Left renal pelvis (tissue), 4 donors: ENCODE measurements around the gene TDP2. TPM values are rescaled to one million over a fixed set of nuclear protein-coding genes. Genes with fewer than 3 reads are reported as not detected.
"Not testable (repeated sequence)": the region's sequence is repeated elsewhere in the genome, so short reads cannot be mapped to it uniquely, and the experiment has no call there.

Experiments used
- DNase-seq, 4 donors: peaks; one replicate each; pipeline ENCODE4 v3.0.0-alpha.2; 2013; ENCODE audit warnings: low read depth in 4 of 4, low spot score in 3 of 4
- polyA plus RNA-seq, 4 donors: library from polyadenylated mRNA; unstranded; fragments of 120-200 nt; gene quantifications; one replicate each; pipeline ENCODE4 v1.2.1, GENCODE V29; 2013; ENCODE audit not compliant: insufficient read length in 4 of 4

Gene TDP2
- polyA plus RNA-seq, 4 donors: 39.7 to 71.5 (median 63.1) TPM

DNA sequence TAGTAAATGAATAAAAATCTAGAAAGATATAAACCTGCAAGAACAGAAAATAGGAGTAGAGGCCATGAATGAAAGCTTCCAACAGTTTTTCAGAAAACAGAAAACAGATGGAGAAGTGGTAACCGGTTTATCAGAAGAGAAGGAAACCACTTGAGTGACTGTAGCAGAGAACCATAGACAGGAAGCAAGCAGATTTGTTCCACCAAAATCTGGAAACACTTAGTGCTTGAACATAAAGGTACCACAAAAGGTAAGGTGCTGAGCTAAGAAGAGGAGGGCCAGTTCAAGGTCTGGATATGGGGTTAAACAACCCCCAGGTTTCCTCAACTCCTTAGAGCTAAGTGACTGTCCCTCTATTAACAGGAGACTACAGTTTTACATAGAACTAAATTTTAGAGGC lies 11.5 kb downstream of the TDP2 start:
- no peak for DNase-seq

GRCh38 chr6:24650365-24650764 lies 16.3 kb downstream of the TDP2 start:
- no peak for DNase-seq

DNA sequence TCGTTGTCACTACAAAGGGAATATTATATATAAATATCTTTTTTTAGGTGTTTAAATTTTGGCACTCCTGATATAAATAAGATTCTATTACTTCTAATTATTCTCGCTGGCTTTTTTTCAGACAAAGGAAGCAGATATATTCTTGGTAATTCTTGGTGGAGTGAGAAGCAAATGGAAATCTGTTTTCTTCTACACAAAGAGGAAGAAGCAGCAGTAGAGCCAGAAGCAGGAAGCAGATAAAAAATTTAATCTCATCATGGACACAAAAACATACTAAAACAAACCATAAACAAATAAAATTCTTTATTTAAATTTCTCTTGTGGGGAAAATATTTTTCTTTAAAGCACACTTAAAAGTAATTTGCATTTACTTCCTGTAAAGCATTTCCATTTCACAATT lies 17.0 kb downstream of the TDP2 start:
- no peak for DNase-seq

DNA sequence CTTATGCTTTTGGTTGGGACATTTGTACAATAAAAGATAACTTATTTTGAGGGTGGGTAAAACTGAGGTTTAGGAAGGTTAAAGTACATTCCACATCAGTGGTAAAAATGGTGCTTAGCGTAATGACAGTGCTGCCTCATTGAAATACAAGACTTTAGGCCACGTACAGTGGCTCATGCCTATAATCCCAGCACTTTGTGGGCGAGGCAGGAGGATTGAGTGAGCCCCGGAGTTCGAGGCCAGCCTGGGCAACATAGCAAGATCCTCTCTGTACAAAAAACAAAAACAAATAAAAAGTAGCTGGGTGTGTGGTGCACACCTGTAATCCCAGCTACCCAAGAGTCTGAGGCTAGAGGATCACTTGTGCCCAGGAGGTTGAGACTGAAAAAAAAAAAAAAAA lies 18.4 kb downstream of the TDP2 start:
- DNase-seq: no peak

- no peak for DNase-seq
Measured at GRCh38 chr6:24646771-24647170, 19.9 kb downstream of the TDP2 start.

GRCh38 chr6:24644377-24644776 lies 22.3 kb downstream of the TDP2 start:
- DNase-seq: no peak

DNA sequence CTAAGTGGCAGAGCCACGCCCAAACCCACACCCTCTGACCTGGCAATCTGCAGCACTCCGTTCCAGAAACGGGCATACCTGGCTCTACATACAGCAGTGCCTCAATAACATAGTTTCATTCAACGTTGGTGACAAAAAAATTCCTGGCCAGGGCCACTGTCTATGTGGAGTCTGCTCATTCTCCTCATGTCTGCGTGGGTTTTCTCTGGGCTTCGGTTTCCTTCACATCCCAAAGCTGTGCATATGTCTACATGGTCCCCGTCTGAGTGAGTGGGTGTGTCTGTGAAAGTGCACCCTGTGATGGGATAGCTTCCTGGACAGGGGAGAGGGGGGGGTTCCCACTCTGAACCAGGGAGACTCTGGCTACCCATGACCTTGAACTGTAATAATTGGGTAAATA lies 22.8 kb downstream of the TDP2 start:
- no peak for DNase-seq

- no peak for DNase-seq
Measured at GRCh38 chr6:24642061-24642460, 24.6 kb downstream of the TDP2 start.

- not testable (repeated sequence) for DNase-seq
Measured at GRCh38 chr6:24640631-24641030, 26.1 kb downstream of the TDP2 start.

GRCh38 chr6:24640166-24640565 lies 26.5 kb downstream of the TDP2 start:
- no peak for DNase-seq

DNA sequence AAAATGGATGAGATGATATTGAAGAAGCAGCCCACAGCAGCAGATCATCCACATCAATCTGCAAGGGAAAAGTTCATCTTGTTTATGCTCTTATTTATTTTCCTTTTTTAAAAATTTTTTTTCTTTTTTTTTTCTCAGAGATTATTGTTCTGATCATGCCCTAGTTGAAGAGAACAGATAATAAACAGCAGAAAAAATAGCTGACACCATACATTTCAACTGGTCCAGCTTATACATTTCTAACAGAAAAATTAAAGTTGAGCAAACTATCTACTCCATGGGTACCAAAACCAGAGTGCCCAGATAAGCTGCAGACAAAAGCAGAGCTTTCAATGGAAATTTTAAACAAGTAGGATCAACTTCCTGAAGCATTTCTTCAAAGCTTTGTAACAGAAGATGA lies 30.0 kb downstream of the TDP2 start:
- DNase-seq: no peak

DNA sequence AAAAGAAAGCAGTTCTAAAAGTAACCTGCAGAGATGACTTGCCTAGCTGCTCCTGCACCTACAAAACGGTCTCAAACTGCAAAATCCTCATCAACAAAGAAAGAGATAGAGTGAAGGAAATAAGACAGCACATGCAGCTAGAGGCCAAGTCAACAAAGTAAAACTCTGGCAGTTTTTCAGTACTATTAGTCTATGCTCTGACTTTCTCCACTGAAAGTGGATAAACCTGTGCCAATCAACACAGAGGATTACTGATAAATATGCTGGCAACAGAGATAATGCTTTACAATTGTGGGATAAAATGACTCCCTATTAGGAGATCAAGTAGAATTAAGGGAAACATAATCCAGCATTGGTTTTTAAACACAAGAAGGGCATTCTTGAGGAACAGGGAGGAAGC lies 34.1 kb downstream of the TDP2 start:
- no peak for DNase-seq

- DNase-seq: no peak
Measured at GRCh38 chr6:24631671-24632070, 35.0 kb downstream of the TDP2 start.

GRCh38 chr6:24630856-24631505 lies 35.7 kb downstream of the TDP2 start:
- no peak for DNase-seq

DNA sequence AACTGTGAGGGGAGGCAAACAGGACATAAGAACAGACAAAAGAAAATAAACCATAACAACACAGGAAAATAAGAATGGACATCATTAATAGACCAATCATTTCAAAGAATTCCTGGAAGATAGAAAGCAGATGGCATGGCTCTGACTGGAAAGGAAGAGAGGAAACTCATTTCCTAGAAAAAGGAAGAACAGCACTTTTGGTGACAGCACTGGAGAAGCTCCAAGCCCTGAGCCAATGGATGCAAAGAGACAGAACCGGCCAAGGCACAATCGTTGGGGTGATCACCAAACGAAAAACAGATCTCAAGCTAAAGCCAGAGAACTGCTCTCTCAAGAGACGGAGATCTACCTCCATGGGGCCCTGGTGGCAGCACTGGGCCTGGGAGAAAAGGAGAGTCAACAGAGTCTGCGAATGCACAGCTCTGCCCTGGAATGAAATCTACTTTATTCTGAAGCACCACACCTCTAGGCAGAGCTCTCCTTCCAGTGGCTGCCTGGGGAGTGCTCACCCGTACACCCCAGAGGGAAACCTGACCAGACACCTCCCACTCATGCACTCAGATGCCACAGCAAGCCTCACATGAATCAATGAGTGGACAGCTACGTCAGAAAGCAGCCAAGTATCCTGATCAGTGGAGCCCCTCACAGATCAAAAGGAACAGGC lies 44.9 kb downstream of the TDP2 start:
- DNase-seq: peak in 2 of 4 donors; percentile 8 to 33

DNA sequence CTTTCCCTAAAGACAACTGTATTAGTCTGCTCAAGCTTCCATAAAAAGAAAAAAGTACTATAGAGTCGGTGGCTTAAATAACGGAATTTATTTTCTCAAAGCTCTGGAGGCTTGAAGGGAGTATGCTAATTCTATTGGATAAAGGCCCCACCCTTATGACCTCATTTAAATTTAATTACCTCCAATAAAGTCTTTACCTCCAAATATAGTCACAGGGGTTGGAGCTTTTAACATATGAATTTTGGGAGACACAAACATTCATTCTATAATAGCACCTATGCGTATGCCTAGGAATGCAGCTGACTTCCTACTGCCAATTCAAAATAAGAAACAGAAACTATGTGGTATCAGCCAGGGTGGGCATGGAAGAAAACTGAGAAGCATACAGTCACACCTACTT lies 46.1 kb downstream of the TDP2 start:
- no peak for DNase-seq

DNA sequence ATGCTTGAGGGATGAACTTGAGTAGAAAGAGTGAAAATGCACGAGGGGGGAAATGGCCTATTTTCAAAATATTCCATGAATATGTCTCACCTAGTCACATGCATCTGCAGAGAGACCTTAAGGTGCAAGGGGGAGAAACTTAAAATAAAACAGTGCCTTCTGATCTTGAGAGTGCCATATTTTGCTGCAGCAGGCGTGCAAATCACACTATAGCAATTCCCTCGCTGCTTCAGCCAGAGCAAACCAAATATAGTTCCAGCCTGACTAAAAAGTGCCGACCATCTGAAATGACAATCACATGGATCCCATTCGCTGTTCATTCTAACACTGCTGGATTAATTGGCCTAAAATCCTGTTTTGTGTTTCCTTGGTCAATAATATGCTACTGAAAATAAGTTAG lies 47.0 kb downstream of the TDP2 start:
- no peak for DNase-seq

DNA sequence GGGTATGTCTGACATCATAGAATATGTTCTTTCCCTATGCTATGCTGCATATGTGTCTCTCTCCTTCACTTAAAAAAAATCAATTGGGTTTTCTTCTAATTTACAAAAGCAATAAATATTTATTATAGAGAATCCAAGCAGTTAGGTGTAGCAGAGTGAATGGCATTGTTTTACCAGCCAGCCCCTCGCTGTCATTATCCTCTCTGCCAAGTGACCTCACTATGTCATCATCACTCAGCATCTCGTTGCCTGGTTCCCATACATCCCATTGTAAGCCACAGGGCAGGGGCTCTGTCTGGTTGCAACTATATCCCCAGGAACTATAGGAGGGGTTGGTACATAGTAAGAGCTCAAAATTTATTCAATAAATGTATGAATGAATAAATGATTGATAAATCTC lies 52.1 kb downstream of the TDP2 start:
- DNase-seq: no peak

- no peak for DNase-seq
Measured at GRCh38 chr6:24614043-24614420, 52.7 kb downstream of the TDP2 start.

DNA sequence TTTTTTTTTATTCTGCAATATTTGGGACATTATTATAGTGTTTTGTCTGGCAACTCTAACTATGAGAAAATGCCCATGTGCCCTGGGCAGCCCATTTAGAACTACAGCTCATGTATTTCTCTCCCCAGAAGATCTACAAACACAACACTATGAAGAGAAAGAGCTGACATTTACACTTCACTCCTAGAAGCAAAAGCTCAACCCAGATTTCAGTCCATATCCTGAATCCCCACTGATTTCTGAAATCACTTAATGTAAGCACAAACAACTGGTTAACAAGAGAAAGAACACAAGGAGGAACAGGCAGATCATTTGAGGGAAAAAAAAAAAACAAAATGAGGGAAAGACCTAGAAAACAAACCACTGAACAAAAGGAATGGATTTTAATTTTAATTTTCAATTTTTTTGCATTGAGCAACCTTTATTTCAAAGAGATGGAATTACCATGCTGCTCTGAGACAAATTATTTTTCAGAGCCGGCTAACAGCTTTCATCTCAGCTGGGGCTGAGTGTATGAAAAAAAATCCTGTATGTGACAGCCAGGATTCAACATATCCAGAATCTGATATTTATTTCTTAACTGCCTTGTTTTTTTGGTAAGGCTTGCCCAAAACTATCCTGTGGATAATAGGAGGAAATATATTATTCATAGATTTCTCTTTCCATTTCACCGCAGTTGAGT lies 53.2 kb downstream of the TDP2 start:
- no peak for DNase-seq

GRCh38 chr6:24610672-24611071 lies 56.0 kb downstream of the TDP2 start:
- no peak for DNase-seq
